ENCODE results near the gene PPP1R11. TPM values are rescaled to one million over a fixed set of nuclear protein-coding genes. Genes with fewer than 3 reads are reported as not detected.

Gene PPP1R11
- total RNA-seq, 1 donor from 2014 or later: 19.6 TPM

- H3K36me3 ChIP-seq: no peaks in the 10 kb centered on the region
- H3K4me3 ChIP-seq: peak overlapping the region; percentile 36 to 44
- H3K9me3 ChIP-seq: no peaks in the 10 kb centered on the region
- peak overlapping the region; percentile 90 for H3K27ac ChIP-seq
- no peak for DNase-seq (ENCODE audit: extremely low spot score in 2 of 2)
- TF ChIP-seq POLR2A (IDR thresholded peaks at IDR 0.05) (no peak), POLR2AphosphoS5 (IDR thresholded peaks at IDR 0.05; ENCODE audit: insufficient read depth in 1 of 2, low read depth in 1 of 2) (no peak), CTCF (IDR thresholded peaks at IDR 0.05) (no peak)
- H3K27me3 ChIP-seq: no peaks in the 10 kb centered on the region
- intact Hi-C loops (cut with DNase I): no loop called here
- H3K4me1 ChIP-seq: peaks cover 27% of the 10 kb centered on the region
Measured at GRCh38 chr6:30103872-30104179, 36.8 kb downstream of the PPP1R11 start.

- H3K9me3 ChIP-seq: no peaks in the 10 kb centered on the region
- no peak for TF ChIP-seq POLR2AphosphoS5 (IDR thresholded peaks at IDR 0.05; ENCODE audit: insufficient read depth in 1 of 2, low read depth in 1 of 2)
- H3K4me3 ChIP-seq: no peak overlapping the region
- DNase-seq (ENCODE audit: extremely low spot score in 2 of 2): no peak
- intact Hi-C loops (cut with DNase I): no loop called here
- no peak overlapping the region for H3K27ac ChIP-seq
- H3K4me1 ChIP-seq: peaks cover 27% of the 10 kb centered on the region
- H3K36me3 ChIP-seq: no peaks in the 10 kb centered on the region
- no peaks in the 10 kb centered on the region for H3K27me3 ChIP-seq
Measured at GRCh38 chr6:30104661-30105060, 37.7 kb downstream of the PPP1R11 start.

- H3K36me3 ChIP-seq: no peaks in the 10 kb centered on the region
- H3K9me3 ChIP-seq: no peaks in the 10 kb centered on the region
- no peak for DNase-seq (ENCODE audit: extremely low spot score in 2 of 2)
- H3K4me1 ChIP-seq: no peaks in the 10 kb centered on the region
- no peak overlapping the region for H3K27ac ChIP-seq
- H3K27me3 ChIP-seq: no peaks in the 10 kb centered on the region
- H3K4me3 ChIP-seq: no peak overlapping the region
- intact Hi-C loops (cut with DNase I): no loop called here
- TF ChIP-seq POLR2AphosphoS5 (IDR thresholded peaks at IDR 0.05; ENCODE audit: insufficient read depth in 1 of 2, low read depth in 1 of 2): no peak
- no peak for TF ChIP-seq CTCF (IDR thresholded peaks at IDR 0.05)
- TF ChIP-seq POLR2A (IDR thresholded peaks at IDR 0.05): no peak
Measured at GRCh38 chr6:30111266-30111856, 44.4 kb downstream of the PPP1R11 start.

GRCh38 chr6:30112402-30112994, 45.5 kb downstream of the PPP1R11 start:
- DNase-seq (ENCODE audit: extremely low spot score in 2 of 2): no peak
- H3K4me3 ChIP-seq: no peak overlapping the region
- TF ChIP-seq CTCF (IDR thresholded peaks at IDR 0.05) (no peak), POLR2A (IDR thresholded peaks at IDR 0.05) (no peak), POLR2AphosphoS5 (IDR thresholded peaks at IDR 0.05; ENCODE audit: insufficient read depth in 1 of 2, low read depth in 1 of 2) (no peak)
- intact Hi-C loops (cut with DNase I): no loop called here
- H3K9me3 ChIP-seq: no peaks in the 10 kb centered on the region
- no peaks in the 10 kb centered on the region for H3K36me3 ChIP-seq
- no peaks in the 10 kb centered on the region for H3K4me1 ChIP-seq
- H3K27ac ChIP-seq: no peak overlapping the region
- no peaks in the 10 kb centered on the region for H3K27me3 ChIP-seq

GRCh38 chr6:30113003-30113759, 46.2 kb downstream of the PPP1R11 start, which contains the start of gene TRIM31:
Gene TRIM31 (minus strand): TSS chr6:30113090. CDS start chr6:30112805, 285 bp downstream.
- TF ChIP-seq POLR2A (IDR thresholded peaks at IDR 0.05) (no peak), CTCF (IDR thresholded peaks at IDR 0.05) (no peak), POLR2AphosphoS5 (IDR thresholded peaks at IDR 0.05; ENCODE audit: insufficient read depth in 1 of 2, low read depth in 1 of 2) (no peak)
- Histone ChIP-seq H3K4me3 (no peak within 1 kb of the TSS), H3K27me3 (no peaks in the 10 kb centered on the region), H3K36me3 (no peaks in the 10 kb centered on the region), H3K9me3 (no peaks in the 10 kb centered on the region), H3K4me1 (no peaks in the 10 kb centered on the region), H3K27ac (no peak within 1 kb of the TSS)
- no peak for DNase-seq (ENCODE audit: extremely low spot score in 2 of 2)
- intact Hi-C loops (cut with DNase I): no loop called here

All from vagina (tissue), 2 donors.